ENCODE data around the gene PARN. TPM values are rescaled to one million over a fixed set of nuclear protein-coding genes. Genes with fewer than 3 reads are reported as not detected.

Gene PARN
- total RNA-seq, 2 experiments from 2014 or later: 41.4 to 43.0 TPM

DNA sequence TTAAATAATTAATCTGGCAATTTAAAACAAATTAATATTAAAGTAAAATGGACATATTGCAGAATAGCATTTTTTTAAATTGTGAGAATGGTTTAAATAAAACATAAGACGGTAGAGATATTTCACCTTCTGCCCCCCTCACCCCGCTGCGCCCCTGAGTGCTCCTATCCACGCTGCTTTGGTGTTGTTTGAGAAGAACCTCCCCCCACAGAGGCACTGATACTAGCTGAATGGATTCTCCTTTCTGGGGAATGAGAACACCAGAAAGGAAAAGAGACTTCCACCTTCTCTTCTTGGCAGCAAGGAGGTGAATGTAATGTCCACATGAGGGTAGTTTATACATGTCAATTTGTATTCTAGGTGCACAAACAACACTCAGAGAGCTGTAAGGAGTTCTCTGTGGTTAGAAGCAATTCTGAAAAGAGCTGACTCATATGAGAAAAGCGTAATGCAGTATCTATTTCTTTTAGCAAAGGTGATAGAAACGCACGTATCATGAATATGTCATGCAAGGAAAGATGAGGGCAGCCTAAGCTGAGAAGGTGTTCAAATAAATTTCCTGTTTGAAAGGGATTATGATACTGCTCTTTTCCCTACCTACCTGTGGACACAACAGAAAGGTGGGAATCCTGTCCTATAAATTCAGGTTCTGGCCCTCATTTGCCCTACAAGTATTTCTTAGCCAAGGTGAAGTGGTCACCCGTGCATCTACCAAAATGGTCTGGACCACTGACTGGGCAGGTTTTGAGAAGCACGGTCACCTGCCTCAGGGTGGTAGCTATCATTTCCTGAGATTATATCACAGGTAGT lies 126.9 kb downstream of the PARN start:
- Mint-ChIP-seq H3K27ac (no peak overlapping the region), H3K4me1 (peaks cover 31% of the 10 kb centered on the region), H3K9me3 (no peaks in the 10 kb centered on the region), H3K27me3 (no peaks in the 10 kb centered on the region), H3K4me3 (no peak overlapping the region), H3K36me3 (ENCODE audit: low read depth) (no peaks in the 10 kb centered on the region)
- CTCF ChIA-PET: interaction anchor here (0.9 to 1.7 kb wide), 2 partner anchors 13 to 583 kb away, joined by 3 to 7 read pairs; partner anchors contain the start of gene ERCC4
- POLR2A ChIA-PET: interaction anchor here (1.0 kb wide), 1 partner anchor 10 kb away, joined by 3 read pairs; no protein-coding TSS in a partner anchor
- DNase-seq: no peak

DNA sequence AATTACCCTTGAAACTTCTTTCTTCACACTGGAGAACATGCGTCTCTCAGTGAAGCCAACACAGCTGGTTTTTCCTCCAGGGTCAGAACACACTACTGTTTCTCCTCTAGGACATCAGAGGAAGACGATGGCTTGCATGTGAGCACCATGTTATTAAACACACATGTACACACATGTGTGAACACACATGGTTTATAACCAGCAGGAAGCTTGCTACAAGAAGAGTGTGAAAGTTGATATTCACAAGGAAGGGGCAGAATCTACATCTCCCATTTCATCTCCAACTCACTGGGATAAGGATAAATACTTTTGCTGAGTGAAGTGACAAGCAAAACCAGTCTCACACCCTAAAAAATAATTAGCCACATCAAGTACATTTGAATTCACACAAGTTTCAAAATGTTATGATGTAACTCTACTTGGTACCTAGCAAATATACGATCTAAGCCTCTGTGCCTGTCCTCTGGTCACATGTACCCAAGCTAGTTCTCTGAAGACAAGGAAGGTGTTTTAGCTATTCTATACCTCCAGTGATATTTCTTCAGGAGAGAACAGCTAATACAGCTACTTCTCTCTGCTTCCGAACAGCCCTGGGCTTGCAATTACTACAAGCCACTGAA lies 127.7 kb downstream of the PARN start:
- H3K4me1 Mint-ChIP-seq: peaks cover 31% of the 10 kb centered on the region
- DNase-seq: no peak
- no peaks in the 10 kb centered on the region for H3K36me3 Mint-ChIP-seq (ENCODE audit: low read depth)
- no peaks in the 10 kb centered on the region for H3K27me3 Mint-ChIP-seq
- POLR2A ChIA-PET: interaction anchor here (1.0 kb wide), 1 partner anchor 10 kb away, joined by 3 read pairs; no protein-coding TSS in a partner anchor
- no peak overlapping the region for H3K4me3 Mint-ChIP-seq
- CTCF ChIA-PET: interaction anchor here (1.0 to 1.7 kb wide), 3 partner anchors 14 to 583 kb away, joined by 3 to 7 read pairs (median 3); partner anchors contain the start of gene ERCC4
- H3K9me3 Mint-ChIP-seq: no peaks in the 10 kb centered on the region
- H3K27ac Mint-ChIP-seq: no peak overlapping the region

DNA sequence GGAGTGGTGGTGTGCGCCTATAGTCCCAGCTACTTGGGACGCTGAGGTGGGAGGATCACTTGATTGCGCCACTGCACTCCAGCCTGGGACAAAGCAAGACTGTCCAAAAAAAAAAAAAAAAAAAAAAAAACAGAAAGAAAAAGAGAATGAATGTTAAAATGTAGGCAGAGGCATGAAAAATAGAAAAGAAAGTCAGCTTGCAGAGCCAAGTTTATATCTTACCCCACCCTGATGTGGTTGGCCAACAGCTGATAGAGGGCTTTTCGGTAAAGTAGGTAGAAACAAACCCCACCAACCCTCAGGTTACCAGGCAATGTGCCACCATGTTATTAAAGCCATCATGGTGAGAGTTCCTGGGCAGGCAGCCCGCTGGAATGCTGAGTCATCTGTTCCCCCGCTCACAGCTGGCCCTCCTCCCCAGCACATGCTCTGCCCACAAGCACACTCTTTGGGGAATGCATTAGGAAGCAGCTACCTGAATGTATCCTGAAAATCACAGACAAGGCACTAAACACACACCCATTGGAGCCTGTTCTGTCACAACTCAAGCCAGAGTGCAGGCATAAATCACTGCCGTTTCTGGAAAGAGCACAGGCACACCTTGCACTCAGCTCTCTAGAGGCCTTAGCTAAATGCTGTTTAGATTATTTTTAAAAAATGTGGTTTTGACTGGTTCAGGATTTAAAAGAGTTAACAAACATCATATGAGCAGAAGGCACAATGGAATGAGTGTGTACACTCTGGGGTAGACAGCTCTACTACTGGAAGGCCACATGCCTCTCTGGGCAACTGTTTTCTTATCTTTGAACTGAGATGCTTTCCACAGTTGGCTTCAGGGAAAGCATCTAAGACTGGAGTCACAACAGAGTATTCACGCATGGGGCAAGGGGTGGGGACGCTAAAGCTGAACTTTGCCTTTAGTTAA lies 128.5 kb downstream of the PARN start:
- no peaks in the 10 kb centered on the region for H3K36me3 Mint-ChIP-seq (ENCODE audit: low read depth)
- no peak for DNase-seq
- H3K4me1 Mint-ChIP-seq: peaks cover 31% of the 10 kb centered on the region
- POLR2A ChIA-PET: no interaction called here
- no peak overlapping the region for H3K27ac Mint-ChIP-seq
- H3K4me3 Mint-ChIP-seq: no peak overlapping the region
- H3K9me3 Mint-ChIP-seq: no peaks in the 10 kb centered on the region
- H3K27me3 Mint-ChIP-seq: no peaks in the 10 kb centered on the region
- CTCF ChIA-PET: interaction anchor here (1.0 to 1.4 kb wide), 2 partner anchors 15 to 28 kb away, joined by 3 read pairs; no protein-coding TSS in a partner anchor

DNA sequence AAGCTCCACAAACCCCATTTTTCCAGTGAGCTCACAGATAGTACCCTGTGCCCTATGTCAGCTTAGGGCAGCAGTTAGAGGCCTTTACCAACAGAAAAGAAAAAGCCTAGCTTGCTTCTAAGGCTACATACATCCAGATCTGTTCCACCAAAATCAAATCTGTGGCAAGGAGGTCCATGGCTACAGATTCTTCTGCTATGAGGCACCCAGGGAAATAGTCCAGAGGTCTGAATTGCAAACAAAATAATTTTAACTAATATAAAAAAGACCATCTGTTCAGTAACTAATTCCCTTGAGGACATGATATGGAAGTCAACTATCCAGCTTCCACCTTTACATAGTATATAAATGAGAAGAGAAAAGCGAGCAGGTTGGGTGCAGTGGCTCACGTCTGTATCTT lies 129.3 kb downstream of the PARN start:
- Mint-ChIP-seq H3K4me3 (no peak overlapping the region), H3K27ac (no peak overlapping the region), H3K36me3 (ENCODE audit: low read depth) (no peaks in the 10 kb centered on the region), H3K4me1 (peaks cover 28% of the 10 kb centered on the region), H3K9me3 (no peaks in the 10 kb centered on the region), H3K27me3 (no peaks in the 10 kb centered on the region)
- no peak for DNase-seq
- ChIA-PET CTCF (interaction anchor here (0.6 to 1.4 kb wide), 2 partner anchors 29 to 317 kb away, joined by 3 to 4 read pairs; no protein-coding TSS in a partner anchor), POLR2A (no interaction called here)

DNA sequence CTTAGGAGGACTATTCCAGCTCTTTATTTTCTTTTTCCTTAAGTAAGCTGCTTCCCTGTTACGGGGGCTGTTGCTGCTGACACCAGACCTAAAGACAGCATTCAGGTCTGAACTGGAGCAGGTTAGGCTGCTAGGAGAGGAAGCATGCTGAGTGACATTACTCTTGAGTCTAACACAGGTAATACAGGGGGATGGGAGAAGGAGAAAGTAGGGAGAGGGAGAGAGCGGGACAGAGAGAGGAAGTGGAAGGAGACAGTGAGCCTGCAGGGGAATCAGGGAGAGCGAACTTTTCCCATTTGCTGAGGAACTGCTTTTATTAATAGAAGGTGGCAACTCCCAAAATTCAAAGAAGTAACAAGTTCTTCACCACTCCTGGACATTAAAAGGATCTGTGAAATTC lies 130.9 kb downstream of the PARN start:
- H3K4me3 Mint-ChIP-seq: no peak overlapping the region
- peaks cover 5% of the 10 kb centered on the region for H3K36me3 Mint-ChIP-seq (ENCODE audit: low read depth)
- H3K27me3 Mint-ChIP-seq: no peaks in the 10 kb centered on the region
- H3K4me1 Mint-ChIP-seq: peaks cover 24% of the 10 kb centered on the region
- ChIA-PET POLR2A (no interaction called here), CTCF (no interaction called here)
- no peak overlapping the region for H3K27ac Mint-ChIP-seq
- no peak for DNase-seq
- H3K9me3 Mint-ChIP-seq: no peaks in the 10 kb centered on the region

DNA sequence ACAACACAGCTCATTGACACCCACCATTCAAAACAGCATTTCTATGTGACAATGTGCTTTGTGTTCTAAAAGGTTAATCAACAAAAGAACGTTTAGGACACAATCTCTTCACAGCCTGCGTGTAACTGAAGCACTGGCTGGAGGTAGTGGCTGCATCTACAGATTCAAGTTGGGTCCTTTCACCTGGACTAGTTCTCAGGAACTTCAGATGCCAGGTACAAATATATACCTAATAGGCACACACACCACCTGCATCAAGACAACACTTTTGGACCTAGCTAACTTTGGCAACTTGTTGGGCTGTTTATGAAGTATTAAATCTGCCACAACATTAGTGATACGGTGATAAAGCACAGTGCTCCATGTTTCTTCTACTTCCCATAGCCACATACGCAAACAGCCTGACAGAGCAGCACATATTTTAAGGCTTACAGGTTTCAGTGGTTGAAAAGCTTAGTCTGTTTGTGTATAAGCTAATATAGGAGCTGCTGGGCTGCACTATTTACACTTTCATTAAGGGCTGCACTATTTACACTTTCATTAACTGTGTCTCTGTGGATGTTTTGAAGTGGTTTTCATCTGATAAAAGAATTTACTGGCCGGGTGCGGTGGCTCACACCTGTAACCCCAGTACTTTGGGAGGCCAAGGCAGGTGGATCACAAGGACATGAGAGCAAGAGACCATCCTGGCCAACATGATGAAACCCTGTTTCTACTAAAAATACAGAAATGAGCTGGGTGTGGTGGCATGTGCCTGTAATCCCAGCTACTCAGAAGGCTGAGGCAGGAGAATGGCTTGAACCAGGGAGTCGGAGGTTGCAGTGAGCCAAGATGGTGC lies 132.6 kb downstream of the PARN start:
- no peaks in the 10 kb centered on the region for H3K27me3 Mint-ChIP-seq
- H3K9me3 Mint-ChIP-seq: no peaks in the 10 kb centered on the region
- POLR2A ChIA-PET: no interaction called here
- peaks cover 16% of the 10 kb centered on the region for H3K4me1 Mint-ChIP-seq
- CTCF ChIA-PET: no interaction called here
- H3K27ac Mint-ChIP-seq: no peak overlapping the region
- H3K36me3 Mint-ChIP-seq (ENCODE audit: low read depth): peaks cover 5% of the 10 kb centered on the region
- DNase-seq: no peak
- H3K4me3 Mint-ChIP-seq: no peak overlapping the region

DNA sequence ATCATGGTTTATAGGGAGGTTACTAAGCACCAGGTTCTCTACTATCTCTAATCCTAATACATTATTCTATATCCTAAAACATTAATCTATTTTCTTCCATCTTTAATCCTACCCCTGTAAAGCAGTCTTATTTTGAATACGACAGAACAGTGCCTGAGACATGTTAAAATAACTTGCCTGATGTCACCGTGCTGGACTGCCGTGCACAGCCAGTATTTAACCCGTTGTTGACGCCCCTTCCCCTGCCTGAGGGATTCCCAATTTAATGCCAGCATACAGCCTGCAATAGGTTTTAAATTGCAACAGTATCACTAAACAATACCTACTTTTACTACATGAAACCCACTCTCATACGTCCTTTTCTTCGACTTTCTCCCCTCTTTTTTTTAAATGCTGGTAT lies 133.3 kb downstream of the PARN start:
- Mint-ChIP-seq H3K36me3 (ENCODE audit: low read depth) (peaks cover 5% of the 10 kb centered on the region), H3K4me3 (no peak overlapping the region), H3K9me3 (no peaks in the 10 kb centered on the region), H3K27me3 (no peaks in the 10 kb centered on the region), H3K27ac (no peak overlapping the region), H3K4me1 (peaks cover 16% of the 10 kb centered on the region)
- CTCF ChIA-PET: no interaction called here
- POLR2A ChIA-PET: no interaction called here
- no peak for DNase-seq

DNA sequence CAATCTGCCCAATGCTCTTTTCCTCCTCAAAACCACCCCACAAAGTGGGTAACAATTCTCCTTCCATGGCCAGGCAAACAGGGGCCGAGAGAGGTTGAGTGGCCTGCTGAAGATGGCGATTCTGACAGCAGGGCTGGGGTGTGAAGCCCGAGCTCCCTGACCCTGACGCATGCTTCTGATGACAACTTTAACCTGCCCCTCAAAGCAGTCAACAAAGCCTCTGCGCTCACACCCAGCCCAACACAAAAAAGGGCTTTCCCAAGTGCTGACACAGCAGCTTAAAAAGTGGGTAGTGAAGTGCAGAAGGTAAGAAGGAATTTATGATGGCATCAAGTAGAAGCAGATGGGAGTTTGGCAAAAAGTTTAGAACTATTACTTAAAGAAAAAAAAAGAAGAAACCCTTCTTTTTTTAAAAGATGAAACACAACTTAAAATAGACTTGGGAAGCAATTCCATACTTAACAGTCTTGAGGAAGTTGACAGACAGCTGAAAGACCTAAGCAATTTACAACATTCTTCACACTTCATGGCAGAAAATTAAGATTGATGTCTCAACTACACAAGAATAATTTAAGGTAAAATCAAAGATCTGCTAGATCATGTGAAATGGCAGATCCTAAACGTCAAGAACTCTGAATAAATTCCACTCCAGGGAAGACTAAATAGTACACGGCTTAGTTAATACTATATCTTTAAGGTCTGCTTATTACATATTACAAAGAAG lies 133.9 kb downstream of the PARN start:
- Mint-ChIP-seq H3K27ac (no peak overlapping the region), H3K36me3 (ENCODE audit: low read depth) (peaks cover 5% of the 10 kb centered on the region), H3K9me3 (no peaks in the 10 kb centered on the region), H3K27me3 (no peaks in the 10 kb centered on the region), H3K4me1 (peaks cover 12% of the 10 kb centered on the region), H3K4me3 (no peak overlapping the region)
- no peak for DNase-seq
- POLR2A ChIA-PET: no interaction called here
- CTCF ChIA-PET: no interaction called here

DNA sequence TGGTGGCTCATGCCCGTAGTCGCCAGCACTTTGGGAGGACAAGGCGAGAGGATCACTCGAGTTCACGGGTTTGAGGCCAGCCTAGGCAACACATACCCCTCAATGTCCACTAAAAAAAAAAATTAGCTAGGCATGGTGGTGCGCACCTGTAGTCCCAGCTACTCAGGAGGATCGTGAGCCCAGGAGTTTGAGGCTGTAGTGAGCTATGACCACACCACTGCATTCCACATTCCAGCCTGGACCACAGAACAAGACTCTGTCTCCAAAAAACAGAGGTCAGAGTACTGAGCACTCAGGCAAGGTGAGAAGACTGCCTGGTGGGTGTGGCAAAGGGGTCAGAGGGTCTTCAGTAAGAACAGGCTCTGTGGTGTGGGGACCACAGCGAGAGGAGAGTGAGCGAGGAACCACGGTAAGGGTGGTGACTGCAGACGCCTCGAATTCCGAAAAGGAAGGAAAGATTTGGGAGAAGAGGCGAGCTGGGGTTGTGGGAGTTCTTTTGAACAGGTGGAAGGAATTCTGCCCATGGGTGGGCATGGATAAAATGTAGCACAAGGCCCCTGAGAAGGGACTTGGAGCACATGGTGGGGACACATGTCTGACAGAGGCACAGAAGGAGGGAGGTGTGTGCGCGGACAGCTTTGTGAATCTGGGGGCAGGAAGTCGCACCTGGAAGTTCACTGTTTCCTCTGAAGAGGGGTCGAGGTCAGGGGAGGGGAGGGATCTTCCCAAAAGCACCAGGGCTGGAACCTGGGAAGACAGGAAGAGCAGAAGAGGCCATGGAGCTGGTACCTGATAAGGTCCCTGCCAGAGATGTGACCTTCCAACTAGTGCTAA lies 134.6 kb downstream of the PARN start:
- Mint-ChIP-seq H3K9me3 (no peaks in the 10 kb centered on the region), H3K27ac (no peak overlapping the region), H3K4me1 (peaks cover 14% of the 10 kb centered on the region), H3K27me3 (no peaks in the 10 kb centered on the region), H3K4me3 (no peak overlapping the region), H3K36me3 (ENCODE audit: low read depth) (peaks cover 5% of the 10 kb centered on the region)
- POLR2A ChIA-PET: no interaction called here
- no peak for DNase-seq
- CTCF ChIA-PET: no interaction called here

DNA sequence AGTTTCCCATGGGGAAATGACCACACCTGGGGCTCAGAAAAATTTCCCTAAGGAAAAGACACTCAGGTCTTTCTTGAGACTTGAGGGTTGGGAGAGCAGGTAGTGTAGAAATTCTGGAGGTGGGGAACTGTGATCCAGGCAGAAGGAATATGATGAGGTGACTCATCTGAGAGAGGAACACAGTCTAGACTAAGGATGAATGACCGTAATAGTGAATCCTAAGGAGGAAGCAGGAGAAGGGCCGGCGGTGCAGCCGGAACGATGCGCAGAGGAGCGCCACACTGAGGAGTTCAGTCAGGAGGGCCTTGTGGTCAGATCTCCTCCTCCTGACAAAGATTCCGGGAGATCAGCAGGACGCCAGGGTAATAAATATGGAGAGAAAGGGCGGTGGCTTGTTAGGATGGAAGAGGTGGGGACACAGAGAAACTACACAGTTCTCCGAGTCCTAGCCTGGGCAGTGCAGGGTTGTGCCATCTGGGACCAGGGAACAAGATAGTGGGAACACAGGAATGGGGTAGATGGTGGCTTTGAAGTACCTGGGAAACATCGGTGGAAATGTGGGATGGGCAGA lies 135.6 kb downstream of the PARN start:
- Mint-ChIP-seq H3K27me3 (no peaks in the 10 kb centered on the region), H3K4me1 (peaks cover 14% of the 10 kb centered on the region), H3K4me3 (no peak overlapping the region), H3K27ac (no peak overlapping the region), H3K36me3 (ENCODE audit: low read depth) (peaks cover 5% of the 10 kb centered on the region), H3K9me3 (no peaks in the 10 kb centered on the region)
- DNase-seq: no peak
- CTCF ChIA-PET: no interaction called here
- POLR2A ChIA-PET: no interaction called here

DNA sequence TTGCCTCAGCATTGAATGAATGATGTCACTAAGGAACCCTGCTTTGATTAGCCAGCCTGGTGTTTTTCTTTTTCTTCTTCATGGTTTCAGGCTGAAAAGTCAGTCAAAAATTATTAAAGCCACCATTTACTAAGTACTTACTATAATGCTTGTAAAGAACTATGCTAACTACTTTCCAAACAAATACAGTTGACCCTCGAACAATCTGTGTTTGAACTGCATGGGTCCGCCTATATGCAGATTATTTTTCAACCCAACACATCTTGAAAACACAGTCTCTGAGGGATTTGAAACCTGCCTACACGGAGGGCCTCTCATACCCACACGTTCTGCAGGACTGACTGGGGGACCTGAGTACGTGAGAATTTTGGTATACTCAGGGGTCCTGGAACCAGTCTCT lies 136.3 kb downstream of the PARN start:
- peaks cover 5% of the 10 kb centered on the region for H3K36me3 Mint-ChIP-seq (ENCODE audit: low read depth)
- H3K4me3 Mint-ChIP-seq: no peak overlapping the region
- H3K27ac Mint-ChIP-seq: no peak overlapping the region
- H3K9me3 Mint-ChIP-seq: no peaks in the 10 kb centered on the region
- H3K4me1 Mint-ChIP-seq: peaks cover 14% of the 10 kb centered on the region
- ChIA-PET POLR2A (no interaction called here), CTCF (no interaction called here)
- no peaks in the 10 kb centered on the region for H3K27me3 Mint-ChIP-seq
- DNase-seq: no peak

All from activated CD4-positive, alpha-beta memory T cell treated with anti-CD3 and anti-CD28 coated beads, Interleukin-2, amount 10 ng/mL, durations not matched to agents 7 days and 5 days (primary cell).